Measurements from ENCODE around the gene KCNH6. TPM values are rescaled to one million over a fixed set of nuclear protein-coding genes. Genes with fewer than 3 reads are reported as not detected.

The KCNH6 gene, protein sequence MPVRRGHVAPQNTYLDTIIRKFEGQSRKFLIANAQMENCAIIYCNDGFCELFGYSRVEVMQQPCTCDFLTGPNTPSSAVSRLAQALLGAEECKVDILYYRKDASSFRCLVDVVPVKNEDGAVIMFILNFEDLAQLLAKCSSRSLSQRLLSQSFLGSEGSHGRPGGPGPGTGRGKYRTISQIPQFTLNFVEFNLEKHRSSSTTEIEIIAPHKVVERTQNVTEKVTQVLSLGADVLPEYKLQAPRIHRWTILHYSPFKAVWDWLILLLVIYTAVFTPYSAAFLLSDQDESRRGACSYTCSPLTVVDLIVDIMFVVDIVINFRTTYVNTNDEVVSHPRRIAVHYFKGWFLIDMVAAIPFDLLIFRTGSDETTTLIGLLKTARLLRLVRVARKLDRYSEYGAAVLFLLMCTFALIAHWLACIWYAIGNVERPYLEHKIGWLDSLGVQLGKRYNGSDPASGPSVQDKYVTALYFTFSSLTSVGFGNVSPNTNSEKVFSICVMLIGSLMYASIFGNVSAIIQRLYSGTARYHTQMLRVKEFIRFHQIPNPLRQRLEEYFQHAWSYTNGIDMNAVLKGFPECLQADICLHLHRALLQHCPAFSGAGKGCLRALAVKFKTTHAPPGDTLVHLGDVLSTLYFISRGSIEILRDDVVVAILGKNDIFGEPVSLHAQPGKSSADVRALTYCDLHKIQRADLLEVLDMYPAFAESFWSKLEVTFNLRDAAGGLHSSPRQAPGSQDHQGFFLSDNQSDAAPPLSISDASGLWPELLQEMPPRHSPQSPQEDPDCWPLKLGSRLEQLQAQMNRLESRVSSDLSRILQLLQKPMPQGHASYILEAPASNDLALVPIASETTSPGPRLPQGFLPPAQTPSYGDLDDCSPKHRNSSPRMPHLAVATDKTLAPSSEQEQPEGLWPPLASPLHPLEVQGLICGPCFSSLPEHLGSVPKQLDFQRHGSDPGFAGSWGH
- not detected for total RNA-seq

DNA sequence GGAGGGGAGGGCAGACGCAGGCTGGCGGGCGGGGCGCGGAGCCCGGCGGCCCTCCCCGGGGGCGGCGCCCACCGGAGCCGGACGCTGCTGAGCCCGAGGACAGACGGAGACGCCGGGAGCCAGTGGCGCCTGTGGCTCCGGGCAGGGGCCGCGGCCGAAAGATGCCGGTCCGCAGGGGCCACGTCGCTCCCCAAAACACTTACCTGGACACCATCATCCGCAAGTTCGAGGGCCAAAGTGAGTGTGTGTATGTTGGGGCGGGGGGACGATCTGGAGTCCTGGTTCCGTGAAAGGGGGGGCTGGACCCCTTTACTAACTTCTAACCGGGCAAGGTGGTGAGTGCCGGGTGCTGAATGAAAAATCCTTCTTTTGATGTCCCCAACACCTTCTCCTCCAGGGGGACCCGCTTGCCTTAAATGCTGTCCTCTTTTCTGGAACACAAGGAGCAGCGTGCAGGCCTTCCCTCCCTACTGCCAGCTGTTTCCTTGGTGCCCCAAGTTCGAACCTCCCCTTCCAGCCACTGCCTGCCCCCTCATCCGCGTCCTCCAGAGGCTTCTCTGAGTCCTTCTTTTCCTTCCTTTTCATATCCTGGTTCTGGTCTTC is at the start of gene KCNH6:
Gene KCNH6 (plus strand): TSS at position 106 of the 603 bp plus-strand sequence. CDS start 56 bp downstream, at position 162.
- H3K27ac Mint-ChIP-seq, result no peak within 1 kb of the TSS
- peaks cover 7% of the 10 kb centered on the region for H3K4me1 Mint-ChIP-seq (ENCODE audit: low read depth)
- peak within 1 kb of the TSS in 1 of 2 donors; percentile 50 for H3K4me3 Mint-ChIP-seq
- no peak for DNase-seq
- no peaks in the 10 kb centered on the region for H3K9me3 Mint-ChIP-seq
- peaks cover 34% of the 10 kb centered on the region for H3K27me3 Mint-ChIP-seq (ENCODE audit: low read depth)
- H3K36me3 Mint-ChIP-seq (ENCODE audit: insufficient read depth in 2 of 2), result no peaks in the 10 kb centered on the region
- no peak for ATAC-seq (replicated peaks in 1 of 2)

DNA sequence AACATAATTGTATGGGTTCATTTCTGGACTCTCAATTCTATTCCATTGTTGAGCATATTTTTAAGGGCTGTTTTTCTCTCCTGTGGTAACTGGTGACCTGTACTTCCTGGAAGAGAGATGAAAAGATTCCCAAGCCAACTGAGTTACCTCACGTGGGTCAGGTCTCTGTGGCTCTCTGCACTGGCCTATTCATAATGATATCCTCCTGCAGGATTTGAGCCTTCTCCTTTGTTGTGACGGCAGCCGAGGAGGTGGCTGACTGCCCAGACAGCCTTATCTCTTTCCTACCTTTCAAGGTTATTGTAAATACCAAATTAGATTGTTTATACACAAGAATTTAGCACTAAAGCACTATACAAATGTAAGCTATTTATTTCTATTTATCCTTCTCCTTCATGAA is 49.0 kb upstream of the KCNH6 start:
- no peak for ATAC-seq (replicated peaks in 1 of 2)
- Mint-ChIP-seq H3K4me3 (no peak overlapping the region), H3K27me3 (ENCODE audit: low read depth) (peaks cover 34% of the 10 kb centered on the region), H3K36me3 (ENCODE audit: insufficient read depth in 2 of 2) (no peaks in the 10 kb centered on the region), H3K9me3 (no peaks in the 10 kb centered on the region), H3K27ac (no peak overlapping the region), H3K4me1 (ENCODE audit: low read depth) (peaks cover 9% of the 10 kb centered on the region)
- no peak for DNase-seq

DNA sequence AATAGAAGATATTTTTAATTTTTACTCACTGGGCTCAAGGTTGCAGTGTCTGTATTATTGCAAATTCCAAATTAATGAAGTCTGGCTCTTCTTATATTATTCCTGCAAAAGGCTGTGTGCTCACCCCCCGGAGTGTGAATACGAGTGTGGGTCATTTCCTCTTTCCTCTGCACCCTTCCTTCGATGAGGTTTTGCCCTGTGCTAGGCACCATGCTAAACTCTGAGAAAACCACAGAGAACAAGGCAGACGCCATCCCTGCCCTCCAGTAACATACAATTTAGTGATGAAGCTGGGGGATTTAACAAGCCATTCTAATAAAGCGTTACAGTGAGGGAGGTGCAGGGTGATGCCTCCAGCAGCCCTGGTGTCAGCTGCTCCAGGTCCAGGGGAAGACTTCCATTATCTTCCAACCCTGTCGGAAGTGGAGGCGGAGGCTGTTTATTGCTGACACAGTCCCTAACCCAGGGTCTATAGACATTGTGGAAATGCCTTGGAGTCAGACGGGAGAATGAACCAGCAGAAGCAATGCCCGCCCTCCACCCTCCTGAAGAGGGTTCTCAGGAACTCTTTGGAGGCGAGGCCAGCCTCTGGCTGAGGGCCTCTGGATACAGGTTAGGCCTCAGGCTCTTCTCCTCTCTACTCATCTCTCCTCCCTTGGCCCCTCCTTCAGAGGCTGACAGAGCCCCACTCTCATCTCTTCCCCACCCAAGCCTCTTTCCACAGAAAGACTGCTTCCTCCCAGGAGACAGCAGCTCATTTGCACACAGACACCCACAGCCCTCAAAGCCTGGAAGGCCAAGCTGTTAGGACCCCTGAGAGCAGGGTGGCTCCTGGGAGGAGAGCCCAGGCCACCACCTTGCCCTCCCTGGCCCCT is 48.3 kb upstream of the KCNH6 start:
- H3K27ac Mint-ChIP-seq, result no peak overlapping the region
- no peak overlapping the region for H3K4me3 Mint-ChIP-seq

DNA sequence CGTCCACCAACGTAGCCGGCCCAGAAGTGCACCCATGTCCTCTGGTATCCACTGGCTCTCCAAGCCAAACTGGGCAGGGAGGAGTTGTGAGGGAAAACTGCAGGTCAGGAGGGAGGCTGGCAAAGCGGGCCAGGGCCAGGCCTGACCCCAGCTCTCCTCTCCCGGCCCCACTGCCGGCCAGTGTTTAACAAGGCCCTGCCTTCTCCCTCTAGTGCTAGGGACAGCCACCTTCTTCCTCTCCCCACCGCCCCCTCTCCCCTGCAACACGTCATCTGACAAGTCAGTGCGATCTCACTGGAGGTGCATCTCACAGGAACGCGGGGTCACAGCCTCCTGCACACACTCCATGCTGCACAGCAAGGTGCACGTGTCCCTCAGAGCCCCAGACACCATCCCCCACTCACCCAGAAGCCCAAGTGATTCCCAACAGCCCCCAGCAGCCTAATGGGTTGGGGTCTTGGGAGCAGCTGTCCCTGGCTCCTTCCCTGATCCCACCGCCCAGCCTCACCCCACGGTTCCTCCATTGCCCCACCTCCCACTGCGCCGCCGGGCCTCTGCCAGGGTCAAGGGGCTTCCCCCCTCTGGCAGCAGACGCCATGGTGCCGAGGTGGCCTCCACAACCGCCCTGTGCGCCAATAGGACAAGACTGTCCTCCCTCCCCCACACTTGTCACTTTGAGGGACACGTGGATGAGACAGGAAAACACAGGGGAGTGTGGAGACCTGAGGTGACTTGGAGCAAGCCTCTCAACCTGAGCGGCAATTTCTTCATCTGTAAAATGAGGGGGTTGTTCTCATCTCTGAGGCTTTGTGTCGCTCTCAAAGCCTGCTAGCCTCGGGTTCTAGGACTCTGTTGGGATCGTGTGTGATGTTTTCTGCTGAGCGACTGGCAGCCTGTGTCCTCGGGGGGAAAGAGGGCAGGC is 47.4 kb upstream of the KCNH6 start:
- H3K36me3 Mint-ChIP-seq (ENCODE audit: insufficient read depth in 2 of 2), result no peaks in the 10 kb centered on the region
- H3K27ac Mint-ChIP-seq, result no peak overlapping the region
- peak overlapping the region; percentile 55 to 58 for H3K4me3 Mint-ChIP-seq
- ATAC-seq (replicated peaks in 1 of 2) (no peak), DNase-seq (no peak)
- H3K9me3 Mint-ChIP-seq, result no peaks in the 10 kb centered on the region
- peaks cover 9% of the 10 kb centered on the region for H3K4me1 Mint-ChIP-seq (ENCODE audit: low read depth)
- peaks cover 34% of the 10 kb centered on the region for H3K27me3 Mint-ChIP-seq (ENCODE audit: low read depth)

More for the DNA sequence above, 48.3 kb upstream of the KCNH6 start:
- Mint-ChIP-seq H3K36me3 (ENCODE audit: insufficient read depth in 2 of 2) (no peaks in the 10 kb centered on the region), H3K4me1 (ENCODE audit: low read depth) (peaks cover 9% of the 10 kb centered on the region), H3K27me3 (ENCODE audit: low read depth) (peaks cover 34% of the 10 kb centered on the region), H3K9me3 (no peaks in the 10 kb centered on the region)
- ATAC-seq (replicated peaks in 1 of 2), result no peak
- no peak for DNase-seq

DNA sequence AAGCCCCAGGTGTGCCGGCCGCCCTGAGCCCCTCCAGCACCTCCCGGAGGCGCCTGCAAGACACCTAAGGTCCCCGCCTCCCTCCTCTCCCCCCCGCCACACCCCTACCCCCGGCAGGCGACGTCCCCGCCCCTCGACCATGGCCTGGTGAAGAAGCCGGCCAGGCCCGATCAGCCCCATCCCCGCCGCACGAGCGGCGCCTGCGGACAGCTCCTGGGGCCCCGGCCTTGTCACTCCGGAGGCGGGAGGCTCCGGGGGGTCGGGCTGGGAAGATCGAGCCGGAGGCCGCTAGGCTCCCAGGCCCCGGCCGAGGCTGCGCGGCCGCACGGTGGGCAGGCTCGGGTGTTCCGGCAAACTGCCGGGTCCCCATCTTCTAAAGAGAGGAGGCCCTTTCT is 46.7 kb upstream of the KCNH6 start:
- ATAC-seq (replicated peaks in 1 of 2) (peak; percentile 12 to 20), DNase-seq (peak; percentile 10 to 22)
- Mint-ChIP-seq H3K27ac (no peak overlapping the region), H3K9me3 (no peaks in the 10 kb centered on the region), H3K4me3 (peak overlapping the region in 1 of 2 donors; percentile 66), H3K4me1 (ENCODE audit: low read depth) (peaks cover 9% of the 10 kb centered on the region), H3K27me3 (ENCODE audit: low read depth) (peaks cover 34% of the 10 kb centered on the region), H3K36me3 (ENCODE audit: insufficient read depth in 2 of 2) (no peaks in the 10 kb centered on the region)

DNA sequence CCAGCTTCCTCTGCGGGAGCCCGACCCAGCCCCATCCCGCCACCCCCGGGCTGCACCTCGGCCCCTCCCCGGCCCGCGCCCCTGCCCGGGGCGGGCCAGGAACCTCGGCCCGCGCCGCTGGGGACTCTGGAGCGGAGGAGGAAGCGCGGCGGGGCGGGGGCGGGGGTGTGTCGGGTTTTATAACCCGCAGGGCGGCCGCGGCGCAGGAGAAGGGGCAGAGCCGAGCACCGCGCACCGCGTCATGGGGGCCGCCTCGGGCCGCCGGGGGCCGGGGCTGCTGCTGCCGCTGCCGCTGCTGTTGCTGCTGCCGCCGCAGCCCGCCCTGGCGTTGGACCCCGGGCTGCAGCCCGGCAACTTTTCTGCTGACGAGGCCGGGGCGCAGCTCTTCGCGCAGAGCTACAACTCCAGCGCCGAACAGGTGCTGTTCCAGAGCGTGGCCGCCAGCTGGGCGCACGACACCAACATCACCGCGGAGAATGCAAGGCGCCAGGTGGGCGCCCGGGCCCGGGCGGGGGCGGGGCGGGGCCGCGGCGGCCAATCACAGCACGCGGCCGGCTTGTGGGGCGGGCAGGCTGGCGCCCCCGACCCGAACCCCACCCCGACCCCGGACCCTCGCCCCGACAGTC is 46.2 kb upstream of the KCNH6 start, which contains the start of gene ACE:
Gene ACE (plus strand): TSS at position 208 of the 626 bp plus-strand sequence. CDS start 34 bp downstream, at position 242.
- peak; percentile 72 for ATAC-seq (replicated peaks in 1 of 2)
- H3K4me1 Mint-ChIP-seq (ENCODE audit: low read depth), result peaks cover 9% of the 10 kb centered on the region
- H3K27me3 Mint-ChIP-seq (ENCODE audit: low read depth), result peaks cover 34% of the 10 kb centered on the region
- H3K4me3 Mint-ChIP-seq, result peak within 1 kb of the TSS; percentile 84 to 89
- H3K9me3 Mint-ChIP-seq, result no peaks in the 10 kb centered on the region
- H3K27ac Mint-ChIP-seq, result no peak within 1 kb of the TSS
- peak; percentile 42 to 46 for DNase-seq
- H3K36me3 Mint-ChIP-seq (ENCODE audit: insufficient read depth in 2 of 2), result no peaks in the 10 kb centered on the region

DNA sequence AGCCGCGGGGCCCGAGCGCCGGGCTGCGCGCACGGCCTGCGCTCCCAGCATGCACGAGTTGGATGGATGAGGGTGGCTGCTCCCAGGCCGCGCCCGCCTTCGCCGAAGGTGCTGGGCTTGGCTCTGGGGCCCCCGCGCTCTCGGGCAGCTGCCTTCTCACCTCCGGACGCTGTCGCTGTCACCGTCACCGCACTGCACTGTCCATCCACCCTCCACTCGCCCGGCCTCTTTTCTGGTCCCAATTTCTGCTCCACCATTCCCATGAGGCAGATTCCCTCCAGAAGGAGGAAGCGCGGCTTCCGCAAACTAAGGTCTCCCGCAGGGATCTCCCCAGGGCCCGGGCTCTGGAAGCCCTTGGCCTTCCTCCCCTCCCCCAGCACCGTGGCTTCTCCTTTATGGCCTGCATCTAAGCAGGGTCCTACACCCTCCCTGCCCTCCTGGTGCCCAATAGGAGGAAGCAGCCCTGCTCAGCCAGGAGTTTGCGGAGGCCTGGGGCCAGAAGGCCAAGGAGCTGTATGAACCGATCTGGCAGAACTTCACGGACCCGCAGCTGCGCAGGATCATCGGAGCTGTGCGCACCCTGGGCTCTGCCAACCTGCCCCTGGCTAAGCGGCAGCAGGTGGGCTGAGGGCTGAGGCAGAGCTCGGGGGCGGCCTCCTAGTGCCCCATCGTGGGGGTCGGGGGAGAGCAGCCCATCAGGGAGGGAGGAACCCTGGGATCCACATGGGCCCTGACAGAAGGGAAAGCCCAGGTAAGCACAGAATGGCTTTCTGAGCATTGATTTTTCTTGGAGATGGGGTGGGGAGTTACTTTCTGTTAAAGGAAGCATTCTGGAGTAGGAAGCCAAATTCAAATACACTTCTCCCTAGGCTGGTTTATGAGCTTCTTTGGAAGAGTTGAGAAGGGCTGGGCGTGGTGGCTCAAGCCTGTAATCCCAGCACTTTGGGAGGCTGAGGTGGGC is 45.4 kb upstream of the KCNH6 start:
- Mint-ChIP-seq H3K9me3 (no peaks in the 10 kb centered on the region), H3K4me1 (ENCODE audit: low read depth) (peaks cover 9% of the 10 kb centered on the region), H3K27ac (no peak overlapping the region), H3K27me3 (ENCODE audit: low read depth) (peaks cover 34% of the 10 kb centered on the region), H3K36me3 (ENCODE audit: insufficient read depth in 2 of 2) (no peaks in the 10 kb centered on the region), H3K4me3 (peak overlapping the region; percentile 84 to 89)
- DNase-seq (peak in 1 of 2 donors; percentile 13), ATAC-seq (replicated peaks in 1 of 2) (peak; percentile 24 to 30)

DNA sequence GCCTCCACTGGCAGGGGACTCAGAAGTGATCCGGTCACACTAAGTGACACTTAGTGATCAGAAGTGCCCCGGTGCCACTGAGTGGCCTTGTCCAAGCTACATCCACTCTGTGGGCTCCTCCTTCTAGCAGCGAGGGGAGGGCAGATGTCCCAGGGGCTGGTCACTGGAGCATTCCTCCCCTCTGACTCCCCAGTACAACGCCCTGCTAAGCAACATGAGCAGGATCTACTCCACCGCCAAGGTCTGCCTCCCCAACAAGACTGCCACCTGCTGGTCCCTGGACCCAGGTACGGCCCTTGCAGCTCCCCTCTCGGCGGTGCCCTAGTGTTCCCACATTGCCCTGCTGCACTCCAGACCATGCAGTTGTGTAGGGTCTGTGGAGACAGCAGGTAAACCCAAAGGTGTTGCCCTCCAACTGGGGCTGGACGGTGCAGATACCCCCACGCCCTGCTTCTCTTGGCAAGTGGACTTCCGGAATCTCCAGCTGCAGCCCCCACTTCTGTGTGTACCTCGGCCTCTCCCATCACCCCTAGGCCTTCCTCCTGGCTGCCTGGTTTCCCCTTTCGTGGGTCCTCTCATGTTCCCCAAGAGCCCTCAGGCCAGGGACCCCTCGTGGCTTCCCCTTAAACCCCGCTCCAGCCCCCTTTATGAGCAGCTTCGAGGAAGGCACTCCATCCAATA is 44.2 kb upstream of the KCNH6 start:
- Mint-ChIP-seq H3K9me3 (no peaks in the 10 kb centered on the region), H3K27me3 (ENCODE audit: low read depth) (peaks cover 34% of the 10 kb centered on the region), H3K27ac (no peak overlapping the region), H3K4me1 (ENCODE audit: low read depth) (peaks cover 9% of the 10 kb centered on the region), H3K4me3 (peak overlapping the region; percentile 16 to 42), H3K36me3 (ENCODE audit: insufficient read depth in 2 of 2) (no peaks in the 10 kb centered on the region)
- ATAC-seq (replicated peaks in 1 of 2), result peak; percentile 79 to 82
- peak; percentile 81 to 83 for DNase-seq

DNA sequence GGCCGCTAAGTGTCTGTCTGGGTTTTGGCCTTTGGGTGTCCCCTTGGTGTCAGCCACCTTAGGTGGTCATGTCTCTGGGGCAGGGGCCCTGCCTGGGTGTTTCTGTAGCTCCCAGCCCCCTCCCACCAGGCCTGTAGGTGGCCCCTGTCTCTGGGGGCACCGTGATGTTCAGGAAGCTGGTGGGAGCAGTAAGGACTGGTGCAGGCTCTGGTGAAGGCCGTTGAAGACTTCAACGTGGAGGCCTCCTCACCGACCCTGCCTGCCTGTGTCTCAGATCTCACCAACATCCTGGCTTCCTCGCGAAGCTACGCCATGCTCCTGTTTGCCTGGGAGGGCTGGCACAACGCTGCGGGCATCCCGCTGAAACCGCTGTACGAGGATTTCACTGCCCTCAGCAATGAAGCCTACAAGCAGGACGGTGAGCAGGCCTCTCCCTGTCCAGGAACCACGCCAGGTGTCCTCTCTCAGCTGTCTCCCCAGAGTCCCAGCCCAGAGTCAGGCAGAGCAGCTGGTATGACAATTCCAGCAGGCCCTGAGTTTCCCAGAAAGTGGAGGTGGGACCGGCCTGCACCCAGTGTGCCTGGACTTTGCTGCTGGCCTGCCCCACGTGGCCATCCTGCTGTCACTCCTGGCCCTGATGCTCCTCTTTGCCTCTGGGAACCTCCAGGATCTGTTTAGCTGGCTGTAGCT is 43.5 kb upstream of the KCNH6 start:
- Mint-ChIP-seq H3K4me3 (no peak overlapping the region), H3K9me3 (no peaks in the 10 kb centered on the region)

More for the DNA sequence above, 43.5 kb upstream of the KCNH6 start:
- ATAC-seq (replicated peaks in 1 of 2), result no peak
- H3K36me3 Mint-ChIP-seq (ENCODE audit: insufficient read depth in 2 of 2), result no peaks in the 10 kb centered on the region
- H3K27me3 Mint-ChIP-seq (ENCODE audit: low read depth), result peaks cover 27% of the 10 kb centered on the region
- no peak for DNase-seq
- H3K27ac Mint-ChIP-seq, result no peak overlapping the region
- peaks cover 9% of the 10 kb centered on the region for H3K4me1 Mint-ChIP-seq (ENCODE audit: low read depth)

Measured in activated T-cell treated with anti-CD3 and anti-CD28 coated beads, Interleukin-2, amount 50 U/mL, for 72 hours (primary cell).